Loucy (cell line): Measurements from ENCODE around the gene SKIC2.

ENCODE experiments used
- H2AFZ ChIP-seq: fragments of 200-600 bp; sonication (generic); 2 replicates; pipeline ENCODE4 v1.6.0; 2016; ENCODE audit warnings: antibody characterized with exemption, mild to moderate bottlenecking, low read length, moderate library complexity
- H3F3A ChIP-seq: fragments of 200-600 bp; 2 replicates; pipeline ENCODE4 v1.6.0; 2016; ENCODE audit warnings: antibody characterized with exemption, low read depth, mild to moderate bottlenecking
- H3K27me3 ChIP-seq: fragments of 200-600 bp; sonication (generic); 2 replicates; pipeline ENCODE4 v1.6.1; 2014; ENCODE audit warnings: low read length, mild to moderate bottlenecking; ENCODE audit not compliant: insufficient read depth, poor library complexity, severe bottlenecking
- H3K36me3 ChIP-seq: fragments of 200-600 bp; sonication (generic); 2 replicates; pipeline ENCODE4 v1.6.1; 2016; ENCODE audit warnings: low read length; ENCODE audit not compliant: insufficient read depth
- H3K4me1 ChIP-seq: fragments of 200-600 bp; sonication (generic); 2 replicates; pipeline ENCODE4 v1.5.1; 2014; ENCODE audit warnings: low read length, mild to moderate bottlenecking; ENCODE audit not compliant: insufficient read depth, poor library complexity, severe bottlenecking
- H3K4me2 ChIP-seq: fragments of 200-600 bp; sonication (generic); 2 replicates; pipeline ENCODE4 v1.6.0; 2014; ENCODE audit warnings: antibody characterized with exemption, low read length, low read depth, mild to moderate bottlenecking; ENCODE audit not compliant: poor library complexity, severe bottlenecking
- H3K4me3 ChIP-seq: fragments of 200-600 bp; sonication (generic); 2 replicates; pipeline ENCODE4 v1.5.1; 2014; ENCODE audit warnings: low read length, mild to moderate bottlenecking, mixed read lengths; ENCODE audit not compliant: poor library complexity, severe bottlenecking
- H3K79me2 ChIP-seq: fragments of 200-600 bp; sonication (generic); 2 replicates; pipeline ENCODE4 v1.6.1; 2014; ENCODE audit warnings: low read length; ENCODE audit not compliant: insufficient read depth
- H3K9ac ChIP-seq: fragments of 200-600 bp; sonication (generic); 2 replicates; pipeline ENCODE4 v1.6.0; 2014; ENCODE audit warnings: mild to moderate bottlenecking, low read depth, low read length, moderate library complexity; ENCODE audit not compliant: poor library complexity, severe bottlenecking
- H3K9me2 ChIP-seq: fragments of 200-600 bp; sonication (generic); replicated peaks from 2 replicates; pipeline ENCODE4 v1.6.1; 2016; ENCODE audit warnings: low read depth, low read length, mixed read lengths
- H3K9me3 ChIP-seq: fragments of 200-600 bp; sonication (generic); 2 replicates; pipeline ENCODE4 v1.6.1; 2014; ENCODE audit warnings: mild to moderate bottlenecking, antibody characterized with exemption, low read length, low read depth; ENCODE audit not compliant: insufficient read depth
- H4K20me1 ChIP-seq: fragments of 200-600 bp; sonication (generic); 2 replicates; pipeline ENCODE4 v1.6.0; 2014; ENCODE audit warnings: antibody characterized with exemption, low read length, mild to moderate bottlenecking; ENCODE audit not compliant: insufficient read depth, poor library complexity, severe bottlenecking
- CTCF ChIP-seq: fragments of 200-600 bp; sonication (generic); conservative IDR thresholded peaks from 2 replicates; pipeline ENCODE4 v1.5.1; 2014; ENCODE audit warnings: mild to moderate bottlenecking, antibody characterized with exemption, low read length
- EZH2phosphoT487 ChIP-seq: fragments of 200-600 bp; IDR thresholded peaks from 2 replicates; pipeline ENCODE4 v1.6.1; 2018; ENCODE audit warnings: antibody characterized with exemption, mild to moderate bottlenecking, moderate library complexity, borderline replicate concordance

The SKIC2 gene

GRCh38 chr6:31961616-31962015 is 2.6 kb downstream of the SKIC2 start:
- Histone ChIP-seq H3K4me2 (no peak overlapping the region), H3K27me3 (no peaks in the 10 kb centered on the region), H3K9me2 (no peaks in the 10 kb centered on the region), H3K4me1 (peaks cover 28% of the 10 kb centered on the region), H3K4me3 (no peak overlapping the region), H2AFZ (no peak overlapping the region), H3K9ac (peak overlapping the region; percentile 26), H4K20me1 (no peaks in the 10 kb centered on the region), H3F3A (no peaks in the 10 kb centered on the region), H3K9me3 (no peaks in the 10 kb centered on the region), H3K36me3 (peaks cover 27% of the 10 kb centered on the region; the same call in 1 of the 2 replicates), H3K79me2 (peaks cover 36% of the 10 kb centered on the region)
- TF ChIP-seq CTCF (no peak), EZH2phosphoT487 (no peak)

- no peak overlapping the region for H2AFZ ChIP-seq
- no peak overlapping the region for H3K4me2 ChIP-seq
- no peaks in the 10 kb centered on the region for H4K20me1 ChIP-seq
- H3K27me3 ChIP-seq, result no peaks in the 10 kb centered on the region
- peaks cover 15% of the 10 kb centered on the region for H3K4me1 ChIP-seq
- H3K79me2 ChIP-seq, result peaks cover 15% of the 10 kb centered on the region
- H3K4me3 ChIP-seq, result no peak overlapping the region
- H3K36me3 ChIP-seq, result peaks cover 43% of the 10 kb centered on the region; the same call in 1 of the 2 replicates
- TF ChIP-seq CTCF (no peak), EZH2phosphoT487 (no peak)
- no peak overlapping the region for H3K9ac ChIP-seq
- no peaks in the 10 kb centered on the region for H3K9me3 ChIP-seq
- no peaks in the 10 kb centered on the region for H3K9me2 ChIP-seq
- H3F3A ChIP-seq, result no peaks in the 10 kb centered on the region
These were observed 4.9 kb downstream of the SKIC2 start for GRCh38 chr6:31963921-31964320.

GRCh38 chr6:31965700-31966099 is 6.7 kb downstream of the SKIC2 start:
- Histone ChIP-seq H3K9me3 (no peaks in the 10 kb centered on the region), H4K20me1 (no peaks in the 10 kb centered on the region), H3K9me2 (no peaks in the 10 kb centered on the region), H3K36me3 (peaks cover 52% of the 10 kb centered on the region; the same call in 1 of the 2 replicates), H3K9ac (no peak overlapping the region), H3K4me1 (peaks cover 4% of the 10 kb centered on the region), H3K27me3 (no peaks in the 10 kb centered on the region), H3F3A (no peaks in the 10 kb centered on the region), H3K4me3 (no peak overlapping the region), H3K79me2 (peaks cover 6% of the 10 kb centered on the region; the same call in 1 of the 2 replicates), H3K4me2 (no peak overlapping the region), H2AFZ (no peak overlapping the region)
- TF ChIP-seq CTCF (no peak), EZH2phosphoT487 (no peak)
